K562 (cell line): ENCODE data around the gene ICAM2.

ENCODE experiments used
- BRCA1 ChIP-seq, 2 experiments: fragments of 450-650 bp in 1 of 2; sonication (generic) in 1 of 2; formaldehyde crosslinking in 1 of 2; IDR thresholded peaks; 2 replicates each; pipeline versions ENCODE4 v1.5.0 to v1.6.1; 2017 to 2020; ENCODE audit warnings: mild to moderate bottlenecking in 1 of 2, missing genetic modification reagents in 1 of 2
- EGR1 ChIP-seq: fragments of 450-650 bp; conservative IDR thresholded peaks from 2 replicates; pipeline ENCODE4 v1.6.1; 2017; ENCODE audit warnings: mild to moderate bottlenecking
- GABPB1 ChIP-seq: sonication (generic); formaldehyde crosslinking; IDR thresholded peaks from 2 replicates; pipeline ENCODE4 v1.8.0; 2022; ENCODE audit warnings: mild to moderate bottlenecking, missing genetic modification reagents
- HMG20A ChIP-seq: fragments of 450-650 bp; formaldehyde crosslinking; conservative IDR thresholded peaks from 2 replicates; pipeline ENCODE4 v1.4.0; 2020; ENCODE audit warnings: mild to moderate bottlenecking, mixed read lengths
- MTA1 ChIP-seq: fragments of 450-650 bp; IDR thresholded peaks from 2 replicates; pipeline ENCODE4 v1.6.1; 2017; ENCODE audit warnings: borderline replicate concordance
- SMAD1 ChIP-seq: fragments of 150-350 bp; IDR thresholded peaks from 2 replicates; pipeline ENCODE4 v1.6.1; 2014; ENCODE audit warnings: low read length, low read depth; ENCODE audit not compliant: partially characterized antibody
- TEAD1 ChIP-seq, 2 experiments: fragments of 450-650 bp in 1 of 2; sonication (generic) in 1 of 2; formaldehyde crosslinking; IDR thresholded peaks; 2 replicates each; pipeline versions ENCODE4 v1.4.0 to v1.8.0; 2020 to 2022; ENCODE audit warnings: mild to moderate bottlenecking in 2 of 2, missing genetic modification reagents in 1 of 2
- ZNF589 ChIP-seq: fragments of 200-800 bp; sonication (Bioruptor generic); IDR thresholded peaks from 2 replicates; pipeline ENCODE4 v1.6.1; 2016; ENCODE audit warnings: low read depth, missing genetic modification characterization, missing compliant biosample characterization
- ZSCAN29 ChIP-seq: fragments of 450-650 bp; IDR thresholded peaks from 2 replicates; pipeline ENCODE4 v1.6.1; 2017
- TF ChIP-seq, protein P1 (sequence below): fragments of 250-450 bp; sonication (Bioruptor Pico); IDR thresholded peaks from 2 replicates; pipeline ENCODE4 v1.5.1; 2021; ENCODE audit warnings: mild to moderate bottlenecking
- TF ChIP-seq, protein P2 (sequence below): fragments of 450-650 bp; IDR thresholded peaks from 2 replicates; pipeline ENCODE4 v1.6.1; 2016

DNA sequence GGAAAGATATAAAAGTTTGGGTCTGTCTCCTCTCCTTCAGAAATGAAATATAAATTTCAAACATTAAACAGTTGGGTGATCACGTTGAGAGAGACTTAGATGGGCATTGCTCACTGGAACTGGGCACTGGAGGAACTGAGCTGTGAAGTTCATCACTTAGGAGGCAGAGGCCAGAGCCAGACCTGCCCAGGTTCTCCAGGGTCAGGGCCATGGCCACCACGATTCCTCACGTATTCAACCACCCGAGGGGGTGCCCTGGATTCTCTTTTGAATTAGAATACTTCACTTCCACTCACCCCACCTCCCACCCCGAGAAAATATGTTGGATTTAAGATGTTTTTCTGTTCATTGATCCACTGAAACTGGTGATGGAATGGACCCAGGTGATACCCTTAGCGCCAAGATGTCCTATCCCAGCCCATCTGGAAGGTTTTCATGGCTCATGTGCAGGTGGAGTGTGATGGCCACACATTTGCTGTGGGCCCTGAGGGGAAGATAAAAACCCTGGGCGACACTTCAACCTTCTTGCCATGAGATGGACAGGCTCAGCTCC lies 16.1 kb downstream of the ICAM2 start:
- TF ChIP-seq SMAD1 (no peak), EGR1 (no peak), ZSCAN29 (no peak), HMG20A (CRISPR knock-in tag) (no peak), TEAD1 (CRISPR knock-in tag; IDR thresholded peaks at IDR 0.05) (no peak), MTA1 (no peak), BRCA1 (IDR thresholded peaks at IDR 0.05) (no peak), BRCA1 (CRISPR knock-in tag; IDR thresholded peaks at IDR 0.05) (no peak), GABPB1 (no peak), ZNF589 (no peak)
- TF ChIP-seq, protein P1, sequence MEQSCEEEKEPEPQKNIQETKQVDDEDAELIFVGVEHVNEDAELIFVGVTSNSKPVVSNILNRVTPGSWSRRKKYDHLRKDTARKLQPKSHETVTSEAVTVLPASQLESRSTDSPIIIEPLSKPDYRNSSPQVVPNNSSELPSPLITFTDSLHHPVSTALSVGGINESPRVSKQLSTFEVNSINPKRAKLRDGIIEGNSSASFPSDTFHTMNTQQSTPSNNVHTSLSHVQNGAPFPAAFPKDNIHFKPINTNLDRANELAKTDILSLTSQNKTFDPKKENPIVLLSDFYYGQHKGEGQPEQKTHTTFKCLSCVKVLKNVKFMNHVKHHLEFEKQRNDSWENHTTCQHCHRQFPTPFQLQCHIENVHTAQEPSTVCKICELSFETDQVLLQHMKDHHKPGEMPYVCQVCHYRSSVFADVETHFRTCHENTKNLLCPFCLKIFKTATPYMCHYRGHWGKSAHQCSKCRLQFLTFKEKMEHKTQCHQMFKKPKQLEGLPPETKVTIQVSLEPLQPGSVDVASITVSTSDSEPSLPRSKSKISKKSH (CRISPR knock-in tag) = no peak
- TF ChIP-seq, protein P2, sequence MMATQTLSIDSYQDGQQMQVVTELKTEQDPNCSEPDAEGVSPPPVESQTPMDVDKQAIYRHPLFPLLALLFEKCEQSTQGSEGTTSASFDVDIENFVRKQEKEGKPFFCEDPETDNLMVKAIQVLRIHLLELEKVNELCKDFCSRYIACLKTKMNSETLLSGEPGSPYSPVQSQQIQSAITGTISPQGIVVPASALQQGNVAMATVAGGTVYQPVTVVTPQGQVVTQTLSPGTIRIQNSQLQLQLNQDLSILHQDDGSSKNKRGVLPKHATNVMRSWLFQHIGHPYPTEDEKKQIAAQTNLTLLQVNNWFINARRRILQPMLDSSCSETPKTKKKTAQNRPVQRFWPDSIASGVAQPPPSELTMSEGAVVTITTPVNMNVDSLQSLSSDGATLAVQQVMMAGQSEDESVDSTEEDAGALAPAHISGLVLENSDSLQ = no peak
